ENCODE data around the gene CEP295NL. TPM values are rescaled to one million over a fixed set of nuclear protein-coding genes. Genes with fewer than 3 reads are reported as not detected.

Gene CEP295NL
- total RNA-seq, 1 experiment from 2014 or later: 1.8 TPM

- no peaks in the 10 kb centered on the region for H3K9me2 ChIP-seq (replicated peaks; ENCODE audit: low read length)
- H3K36me3 ChIP-seq (ENCODE audit: low read depth, low read length): no peaks in the 10 kb centered on the region
- H3K27ac ChIP-seq (ENCODE audit: low read length): no peak overlapping the region
- no peaks in the 10 kb centered on the region for H3F3A ChIP-seq (ENCODE audit: low read length, unreplicated experiment)
- H3K9me3 ChIP-seq (ENCODE audit: low read length): no peaks in the 10 kb centered on the region
- no peak overlapping the region for H2AFZ ChIP-seq (ENCODE audit: low read length)
- no peaks in the 10 kb centered on the region for H4K20me1 ChIP-seq (ENCODE audit: low read length)
- H3K9ac ChIP-seq (ENCODE audit: low read length): no peak overlapping the region
- H3K4me1 ChIP-seq (ENCODE audit: insufficient read depth, low read length): peaks cover 13% of the 10 kb centered on the region; the same call in 1 of the 2 replicates
- CTCF ChIA-PET: no interaction called here
- H3K27me3 ChIP-seq (ENCODE audit: low read length): no peaks in the 10 kb centered on the region
- DNase-seq (no peak), ATAC-seq (no peak)
- no peaks in the 10 kb centered on the region for H3K79me2 ChIP-seq (ENCODE audit: low read length)
- H3K4me3 ChIP-seq (ENCODE audit: low read length): no peak overlapping the region
- TF ChIP-seq CTCF (conservative IDR thresholded peaks at IDR 0.05; ENCODE audit: low read depth, low read length): no peak
- no peak for TF ChIP-seq EZH2phosphoT487 (IDR thresholded peaks at IDR 0.05; ENCODE audit: borderline replicate concordance, low read length)
- no peak for TF ChIP-seq EZH2 (IDR thresholded peaks at IDR 0.05; ENCODE audit: low read length, unreplicated experiment)
- POLR2A ChIA-PET (ENCODE audit: unreplicated experiment): no interaction called here
- intact Hi-C loops (cut with micrococcal nuclease): no loop called here
- no TSS peak for BruUV-seq (replicated peaks)
- H3K4me2 ChIP-seq (ENCODE audit: low read length): no peak overlapping the region
These were observed 37.3 kb upstream of the CEP295NL start for GRCh38 chr17:78940258-78940657.

GRCh38 chr17:78939615-78940014 is 36.6 kb upstream of the CEP295NL start:
- ChIA-PET POLR2A (ENCODE audit: unreplicated experiment) (no interaction called here), CTCF (no interaction called here)
- Histone ChIP-seq H3K36me3 (ENCODE audit: low read depth, low read length) (no peaks in the 10 kb centered on the region), H3K9me3 (ENCODE audit: low read length) (no peaks in the 10 kb centered on the region), H3K9ac (ENCODE audit: low read length) (no peak overlapping the region), H3K27me3 (ENCODE audit: low read length) (no peaks in the 10 kb centered on the region), H3K4me3 (ENCODE audit: low read length) (no peak overlapping the region), H3K9me2 (replicated peaks; ENCODE audit: low read length) (no peaks in the 10 kb centered on the region), H3K4me1 (ENCODE audit: insufficient read depth, low read length) (peaks cover 19% of the 10 kb centered on the region), H3K79me2 (ENCODE audit: low read length) (no peaks in the 10 kb centered on the region), H3K27ac (ENCODE audit: low read length) (no peak overlapping the region), H3K4me2 (ENCODE audit: low read length) (no peak overlapping the region), H2AFZ (ENCODE audit: low read length) (no peak overlapping the region), H3F3A (ENCODE audit: low read length, unreplicated experiment) (no peaks in the 10 kb centered on the region), H4K20me1 (ENCODE audit: low read length) (no peaks in the 10 kb centered on the region)
- intact Hi-C loops (cut with micrococcal nuclease): no loop called here
- ATAC-seq (peak; percentile 49), DNase-seq (no peak)
- BruUV-seq (replicated peaks): no TSS peak
- no peak for TF ChIP-seq EZH2phosphoT487 (IDR thresholded peaks at IDR 0.05; ENCODE audit: borderline replicate concordance, low read length)
- no peak for TF ChIP-seq EZH2 (IDR thresholded peaks at IDR 0.05; ENCODE audit: low read length, unreplicated experiment)
- TF ChIP-seq CTCF (conservative IDR thresholded peaks at IDR 0.05; ENCODE audit: low read depth, low read length): no peak

- Histone ChIP-seq H3F3A (ENCODE audit: low read length, unreplicated experiment) (no peaks in the 10 kb centered on the region), H4K20me1 (ENCODE audit: low read length) (no peaks in the 10 kb centered on the region), H3K9me3 (ENCODE audit: low read length) (no peaks in the 10 kb centered on the region), H3K9ac (ENCODE audit: low read length) (no peak overlapping the region), H3K27ac (ENCODE audit: low read length) (no peak overlapping the region), H2AFZ (ENCODE audit: low read length) (no peak overlapping the region), H3K4me1 (ENCODE audit: insufficient read depth, low read length) (peaks cover 39% of the 10 kb centered on the region), H3K36me3 (ENCODE audit: low read depth, low read length) (no peaks in the 10 kb centered on the region), H3K9me2 (replicated peaks; ENCODE audit: low read length) (no peaks in the 10 kb centered on the region), H3K4me3 (ENCODE audit: low read length) (no peak overlapping the region), H3K79me2 (ENCODE audit: low read length) (no peaks in the 10 kb centered on the region), H3K27me3 (ENCODE audit: low read length) (no peaks in the 10 kb centered on the region), H3K4me2 (ENCODE audit: low read length) (no peak overlapping the region)
- DNase-seq (no peak), ATAC-seq (no peak)
- no peak for TF ChIP-seq EZH2 (IDR thresholded peaks at IDR 0.05; ENCODE audit: low read length, unreplicated experiment)
- TF ChIP-seq CTCF (conservative IDR thresholded peaks at IDR 0.05; ENCODE audit: low read depth, low read length): no peak
- TF ChIP-seq EZH2phosphoT487 (IDR thresholded peaks at IDR 0.05; ENCODE audit: borderline replicate concordance, low read length): no peak
- BruUV-seq (replicated peaks): no TSS peak
- intact Hi-C loops (cut with micrococcal nuclease): no loop called here
- ChIA-PET CTCF (no interaction called here), POLR2A (ENCODE audit: unreplicated experiment) (no interaction called here)
These were observed 34.6 kb upstream of the CEP295NL start for GRCh38 chr17:78937561-78937960.
